Measurements from ENCODE around the gene DDAH1.

DNA sequence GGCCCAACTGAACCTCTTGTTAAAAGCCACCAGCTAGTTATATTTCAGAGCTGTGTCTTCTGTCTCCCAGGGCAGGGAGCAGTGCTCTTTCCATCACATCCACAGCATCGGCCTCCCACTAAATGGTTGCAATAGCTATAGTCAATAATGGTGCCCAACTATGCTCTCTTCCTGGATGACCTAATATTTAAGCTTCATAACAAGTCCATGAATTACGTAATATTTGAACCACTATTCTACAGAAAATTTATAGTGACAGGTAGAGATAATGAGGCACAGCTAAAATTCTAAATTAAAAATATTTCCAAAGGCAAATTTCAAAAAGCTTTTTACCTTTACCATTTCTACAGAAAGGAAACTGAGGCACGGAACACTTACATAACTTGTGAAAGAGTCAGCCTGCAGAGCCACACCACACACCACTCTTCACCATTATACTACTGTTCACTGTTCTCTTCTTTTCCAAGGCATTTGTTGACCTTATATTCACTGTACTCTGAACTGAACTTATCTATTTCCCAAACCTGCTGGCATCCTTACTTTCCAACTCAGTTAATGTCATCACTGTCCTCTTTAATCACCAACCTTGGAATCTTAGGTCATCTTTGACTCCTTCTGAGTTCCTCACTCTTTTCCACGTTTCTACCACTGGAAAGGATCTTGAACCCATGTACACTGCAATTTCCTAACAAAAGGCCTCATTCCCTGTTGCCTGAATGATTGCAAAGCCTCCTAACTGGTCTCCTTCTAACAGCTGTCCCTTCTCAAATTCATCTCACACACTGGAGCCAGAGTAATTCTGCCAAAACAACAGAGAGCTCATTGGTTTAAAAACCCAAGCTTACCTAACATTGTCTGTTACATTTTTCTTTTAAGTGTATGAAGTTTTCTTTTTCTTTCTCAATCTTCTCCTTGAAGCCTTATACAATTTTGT, 85.5 kb downstream of the DDAH1 start:
- TF ChIP-seq, protein P1, sequence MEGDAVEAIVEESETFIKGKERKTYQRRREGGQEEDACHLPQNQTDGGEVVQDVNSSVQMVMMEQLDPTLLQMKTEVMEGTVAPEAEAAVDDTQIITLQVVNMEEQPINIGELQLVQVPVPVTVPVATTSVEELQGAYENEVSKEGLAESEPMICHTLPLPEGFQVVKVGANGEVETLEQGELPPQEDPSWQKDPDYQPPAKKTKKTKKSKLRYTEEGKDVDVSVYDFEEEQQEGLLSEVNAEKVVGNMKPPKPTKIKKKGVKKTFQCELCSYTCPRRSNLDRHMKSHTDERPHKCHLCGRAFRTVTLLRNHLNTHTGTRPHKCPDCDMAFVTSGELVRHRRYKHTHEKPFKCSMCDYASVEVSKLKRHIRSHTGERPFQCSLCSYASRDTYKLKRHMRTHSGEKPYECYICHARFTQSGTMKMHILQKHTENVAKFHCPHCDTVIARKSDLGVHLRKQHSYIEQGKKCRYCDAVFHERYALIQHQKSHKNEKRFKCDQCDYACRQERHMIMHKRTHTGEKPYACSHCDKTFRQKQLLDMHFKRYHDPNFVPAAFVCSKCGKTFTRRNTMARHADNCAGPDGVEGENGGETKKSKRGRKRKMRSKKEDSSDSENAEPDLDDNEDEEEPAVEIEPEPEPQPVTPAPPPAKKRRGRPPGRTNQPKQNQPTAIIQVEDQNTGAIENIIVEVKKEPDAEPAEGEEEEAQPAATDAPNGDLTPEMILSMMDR (conservative IDR thresholded peaks at IDR 0.05; ENCODE audit: low read depth, low read length), result no peak
- no peak for TF ChIP-seq EZH2 (IDR thresholded peaks at IDR 0.05; ENCODE audit: low read length, unreplicated experiment)

All from PC-3 (cell line).